Measurements from ENCODE around the gene IMMP2L. TPM values are rescaled to one million over a fixed set of nuclear protein-coding genes. Genes with fewer than 3 reads are reported as not detected.

Gene IMMP2L
- total and polyA plus RNA-seq, 2 of the 8 experiments (the other 6 are each of a cell fraction or from before 2014, with no cell fraction given): 2.3 to 10.1 TPM

DNA sequence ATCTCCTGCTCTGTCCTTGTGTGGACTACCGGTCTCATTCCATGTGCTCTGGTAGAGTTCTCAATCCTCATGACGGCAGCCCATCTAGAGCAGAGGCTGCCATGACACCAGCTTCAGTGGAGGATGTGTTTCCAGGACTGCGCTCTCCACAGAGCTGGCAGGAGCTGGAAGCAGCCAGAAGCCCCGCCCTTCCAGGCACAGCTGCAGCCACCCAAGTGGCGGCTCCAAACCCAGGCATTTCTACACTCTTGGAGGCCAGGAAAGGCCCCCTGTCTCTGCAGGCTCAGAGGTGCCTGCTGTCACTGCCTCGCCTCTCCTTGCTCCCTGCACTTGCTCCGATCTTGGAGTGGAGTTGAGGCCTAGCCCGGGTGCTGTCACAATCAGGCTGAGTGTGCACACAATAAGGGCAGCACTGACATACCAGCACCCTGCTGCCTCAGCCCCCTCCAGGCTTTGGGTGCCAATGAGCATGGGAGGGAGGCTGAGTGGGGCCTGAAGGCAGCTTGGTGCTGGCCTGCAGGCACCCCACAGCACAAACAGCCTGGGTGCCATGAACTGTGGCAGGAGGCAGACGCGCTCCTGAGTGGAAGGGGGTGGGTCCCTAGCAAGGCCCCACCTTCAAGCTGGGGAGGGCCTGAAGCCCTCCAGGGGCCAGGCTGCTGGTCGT is 349.3 kb downstream of the IMMP2L start:
- H2BK5ac ChIP-seq (ENCODE audit: low read depth, low read length): no peak overlapping the region
- POLR2A ChIA-PET (ENCODE audit: partially characterized antibody): no interaction called here
- H3K4me2 ChIP-seq (ENCODE audit: insufficient read depth in 1 of 2, low read depth in 2 of 2, low read length in 2 of 2): no peak overlapping the region
- H3K4ac ChIP-seq (replicated peaks; ENCODE audit: insufficient read length, low read depth, low read length): no peak overlapping the region
- no peak overlapping the region for H2BK120ac ChIP-seq (replicated peaks; ENCODE audit: low read depth, low read length)
- no peak overlapping the region for H4K8ac ChIP-seq (ENCODE audit: extremely low read depth, insufficient read depth, low read length)
- FAIRE-seq (no peak), DNase-seq (ENCODE audit: low read depth in 1 of 2, low spot score in 2 of 2) (no peak)
- H3K56ac ChIP-seq (replicated peaks; ENCODE audit: insufficient read length, low read depth, low read length): no peak overlapping the region
- H3K18ac ChIP-seq (ENCODE audit: extremely low read depth, low read length): no peak overlapping the region
- CTCF ChIA-PET (ENCODE audit: partially characterized antibody): interaction anchor here (1.0 kb wide), 1 partner anchor 13 kb away, joined by 3 read pairs; no protein-coding TSS in a partner anchor
- WGBS, 2 experiments (ENCODE audit: extremely low coverage in 1 of 2, insufficient coverage in 1 of 2, insufficient read length in 1 of 2, insufficient replicate concordance in 2 of 2, low coverage in 1 of 2, low lambda C conversion rate in 2 of 2, missing lambda C conversion rate in 1 of 2): 97% methylated on average over 11 of the region's 11 CpGs; no CpG with 5 or more reads in 1 of the 2 experiments
- no peaks in the 10 kb centered on the region for H4K20me1 ChIP-seq (replicated peaks in 1 of 2; ENCODE audit: control insufficient read depth in 1 of 2, insufficient read depth in 2 of 2, low read length in 2 of 2)
- no peak overlapping the region for H2BK15ac ChIP-seq (ENCODE audit: low read length)
- H3K27me3 ChIP-seq (replicated peaks in 1 of 4; ENCODE audit: control insufficient read depth in 3 of 4, extremely low read depth in 1 of 4, insufficient read depth in 3 of 4, low read length in 3 of 4): no peaks in the 10 kb centered on the region
- H3K27ac ChIP-seq (ENCODE audit: low read depth, low read length): no peak overlapping the region
- H3K23me2 ChIP-seq (ENCODE audit: low read depth, low read length): no peaks in the 10 kb centered on the region; the same call in 1 of the 2 replicates
- H3K23ac ChIP-seq (ENCODE audit: insufficient read length): no peak overlapping the region
- peaks cover 0 to 4% of the 10 kb centered on the region in 2 experiments; a peak in 1 of 4 replicates for H3K9me3 ChIP-seq (ENCODE audit: insufficient read depth in 2 of 2, low read depth in 1 of 2, low read length in 1 of 2)
- no peak overlapping the region for H4K5ac ChIP-seq (ENCODE audit: insufficient read length, low read depth, low read length)
- H2AK5ac ChIP-seq (ENCODE audit: low read depth, low read length): no peak overlapping the region
- no peak overlapping the region for H2BK12ac ChIP-seq (ENCODE audit: low read depth, low read length)
- H2AFZ ChIP-seq (ENCODE audit: low read length): no peak overlapping the region
- no peaks in the 10 kb centered on the region for H3K4me1 ChIP-seq (replicated peaks in 1 of 4; ENCODE audit: control insufficient read depth in 3 of 4, insufficient read depth in 4 of 4, low read length in 3 of 4)
- H3K79me1 ChIP-seq (ENCODE audit: low read depth, low read length): no peaks in the 10 kb centered on the region
- H3K9ac ChIP-seq (replicated peaks in 1 of 4; ENCODE audit: extremely low read depth in 1 of 4, low read depth in 3 of 4, low read length in 3 of 4): no peak overlapping the region
- no peaks in the 10 kb centered on the region for H3K79me2 ChIP-seq (ENCODE audit: control insufficient read depth in 1 of 2, insufficient read depth in 2 of 2, low read length in 2 of 2)
- no peak overlapping the region for H2BK20ac ChIP-seq (ENCODE audit: low read length)
- H3K36me3 ChIP-seq (ENCODE audit: control insufficient read depth in 2 of 4, insufficient read depth in 4 of 4, low read length in 3 of 4): no peaks in the 10 kb centered on the region
- H3K14ac ChIP-seq (ENCODE audit: insufficient read length): no peak overlapping the region
- H4K91ac ChIP-seq (replicated peaks; ENCODE audit: insufficient read length, low read length): no peak overlapping the region
- H3K4me3 ChIP-seq (ENCODE audit: extremely low read depth in 1 of 4, insufficient read depth in 2 of 4, low read depth in 3 of 4, low read length in 4 of 4): no peak overlapping the region
- no peak for TF ChIP-seq CEBPB (IDR thresholded peaks at IDR 0.05; ENCODE audit: low read depth, low read length)
- TF ChIP-seq KDM4A (IDR thresholded peaks at IDR 0.05; ENCODE audit: low read depth, low read length, severe bottlenecking): no peak
- no peak for TF ChIP-seq SP2 (IDR thresholded peaks at IDR 0.05; ENCODE audit: low read length)
- TF ChIP-seq, protein P1, sequence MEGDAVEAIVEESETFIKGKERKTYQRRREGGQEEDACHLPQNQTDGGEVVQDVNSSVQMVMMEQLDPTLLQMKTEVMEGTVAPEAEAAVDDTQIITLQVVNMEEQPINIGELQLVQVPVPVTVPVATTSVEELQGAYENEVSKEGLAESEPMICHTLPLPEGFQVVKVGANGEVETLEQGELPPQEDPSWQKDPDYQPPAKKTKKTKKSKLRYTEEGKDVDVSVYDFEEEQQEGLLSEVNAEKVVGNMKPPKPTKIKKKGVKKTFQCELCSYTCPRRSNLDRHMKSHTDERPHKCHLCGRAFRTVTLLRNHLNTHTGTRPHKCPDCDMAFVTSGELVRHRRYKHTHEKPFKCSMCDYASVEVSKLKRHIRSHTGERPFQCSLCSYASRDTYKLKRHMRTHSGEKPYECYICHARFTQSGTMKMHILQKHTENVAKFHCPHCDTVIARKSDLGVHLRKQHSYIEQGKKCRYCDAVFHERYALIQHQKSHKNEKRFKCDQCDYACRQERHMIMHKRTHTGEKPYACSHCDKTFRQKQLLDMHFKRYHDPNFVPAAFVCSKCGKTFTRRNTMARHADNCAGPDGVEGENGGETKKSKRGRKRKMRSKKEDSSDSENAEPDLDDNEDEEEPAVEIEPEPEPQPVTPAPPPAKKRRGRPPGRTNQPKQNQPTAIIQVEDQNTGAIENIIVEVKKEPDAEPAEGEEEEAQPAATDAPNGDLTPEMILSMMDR (IDR thresholded peaks at IDR 0.05; ENCODE audit: control extremely low read depth in 1 of 3, insufficient read depth in 1 of 3, low read depth in 1 of 3, low read length in 3 of 3): no peak

All from H1 (cell line).